IPS DF 6.9 (cell line): Measurements from ENCODE around the gene NAV3.

Experiments
- DNase-seq: peaks from one replicate; pipeline ENCODE4 v3.0.0-alpha.2; 2013; ENCODE audit warnings: low read depth, low spot score
- H3K27ac ChIP-seq: one replicate; pipeline ENCODE4 v1.5.1; 2013; ENCODE audit warnings: low read length, control low read depth
- H3K27me3 ChIP-seq: 2 replicates; pipeline ENCODE4 v1.6.1; 2013; ENCODE audit warnings: mild to moderate bottlenecking, low read length; ENCODE audit not compliant: control insufficient read depth, insufficient read depth
- H3K36me3 ChIP-seq: 2 replicates; pipeline ENCODE4 v1.6.1; 2013; ENCODE audit warnings: low read length; ENCODE audit not compliant: control insufficient read depth, insufficient read depth
- H3K4me1 ChIP-seq: 2 replicates; pipeline ENCODE4 v1.6.1; 2013; ENCODE audit warnings: low read length; ENCODE audit not compliant: control insufficient read depth, insufficient read depth
- H3K4me3 ChIP-seq: 2 replicates; pipeline ENCODE4 v1.5.1; 2013; ENCODE audit warnings: mild to moderate bottlenecking, low read length
- H3K9me3 ChIP-seq: 2 replicates; pipeline ENCODE4 v1.6.1; 2013; ENCODE audit warnings: low read length, inconsistent platforms; ENCODE audit not compliant: control insufficient read depth, insufficient read depth
- WGBS: extraction: QIAGEN DNeasy Blood & Tissue Kit; methylation state at CpG from one replicate; pipeline ENCODE4 v1.1.7; 2013; ENCODE audit warnings: mixed read lengths, missing lambda C conversion rate; ENCODE audit not compliant: insufficient read length, insufficient coverage; 5-methylcytosine and 5-hydroxymethylcytosine counted together

Gene NAV3

GRCh38 chr12:77841521-77841920 lies 10.8 kb downstream of the NAV3 start:
- no peak overlapping the region for H3K27ac ChIP-seq

GRCh38 chr12:77842430-77842829 lies 11.7 kb downstream of the NAV3 start:
- Histone ChIP-seq H3K9me3 (no peaks in the 10 kb centered on the region), H3K4me1 (no peaks in the 10 kb centered on the region), H3K4me3 (no peak overlapping the region), H3K27ac (no peak overlapping the region), H3K27me3 (no peaks in the 10 kb centered on the region), H3K36me3 (no peaks in the 10 kb centered on the region)
- DNase-seq = no peak
- no CpG with 5 or more reads among the region's 5 CpGs for WGBS

More at GRCh38 chr12:77841521-77841920, 10.8 kb downstream of the NAV3 start:
- Histone ChIP-seq H3K9me3 (no peaks in the 10 kb centered on the region), H3K4me1 (no peaks in the 10 kb centered on the region), H3K27me3 (no peaks in the 10 kb centered on the region), H3K4me3 (no peak overlapping the region), H3K36me3 (no peaks in the 10 kb centered on the region)
- no peak for DNase-seq

- no CpG with 5 or more reads among the region's 4 CpGs for WGBS
- DNase-seq = no peak
- Histone ChIP-seq H3K9me3 (no peaks in the 10 kb centered on the region), H3K4me1 (no peaks in the 10 kb centered on the region), H3K4me3 (no peak overlapping the region), H3K36me3 (no peaks in the 10 kb centered on the region), H3K27ac (no peak overlapping the region), H3K27me3 (no peaks in the 10 kb centered on the region)
Observed at GRCh38 chr12:77845831-77846230, 15.1 kb downstream of the NAV3 start.

GRCh38 chr12:77847060-77847541 lies 16.4 kb downstream of the NAV3 start:
- H3K4me1 ChIP-seq = no peaks in the 10 kb centered on the region
- H3K4me3 ChIP-seq = no peak overlapping the region
- no peaks in the 10 kb centered on the region for H3K36me3 ChIP-seq
- no CpG with 5 or more reads among the region's 2 CpGs for WGBS
- no peaks in the 10 kb centered on the region for H3K27me3 ChIP-seq
- H3K9me3 ChIP-seq = no peaks in the 10 kb centered on the region
- H3K27ac ChIP-seq = no peak overlapping the region
- DNase-seq = no peak

GRCh38 chr12:77847680-77848431 lies 17.2 kb downstream of the NAV3 start:
- H3K36me3 ChIP-seq = no peaks in the 10 kb centered on the region
- H3K9me3 ChIP-seq = no peaks in the 10 kb centered on the region
- H3K27me3 ChIP-seq = no peaks in the 10 kb centered on the region
- no peak overlapping the region for H3K4me3 ChIP-seq
- DNase-seq = no peak
- WGBS = no CpG with 5 or more reads among the region's 3 CpGs
- no peak overlapping the region for H3K27ac ChIP-seq
- no peaks in the 10 kb centered on the region for H3K4me1 ChIP-seq

GRCh38 chr12:77850129-77850528 lies 19.4 kb downstream of the NAV3 start:
- Histone ChIP-seq H3K27ac (no peak overlapping the region), H3K36me3 (no peaks in the 10 kb centered on the region), H3K4me3 (no peak overlapping the region), H3K9me3 (no peaks in the 10 kb centered on the region), H3K27me3 (no peaks in the 10 kb centered on the region), H3K4me1 (no peaks in the 10 kb centered on the region)
- no peak for DNase-seq
- no CpG with 5 or more reads among the region's 2 CpGs for WGBS

- no peak for DNase-seq
- Histone ChIP-seq H3K9me3 (no peaks in the 10 kb centered on the region), H3K36me3 (no peaks in the 10 kb centered on the region), H3K27ac (no peak overlapping the region), H3K4me1 (no peaks in the 10 kb centered on the region), H3K27me3 (no peaks in the 10 kb centered on the region), H3K4me3 (no peak overlapping the region)
- WGBS = no CpG with 5 or more reads among the region's 2 CpGs
Observed at GRCh38 chr12:77850698-77851097, 20.0 kb downstream of the NAV3 start.

GRCh38 chr12:77855548-77855947 lies 24.9 kb downstream of the NAV3 start:
- WGBS = no CpG with 5 or more reads among the region's 5 CpGs
- H3K9me3 ChIP-seq = no peaks in the 10 kb centered on the region
- no peaks in the 10 kb centered on the region for H3K4me1 ChIP-seq
- H3K27ac ChIP-seq = no peak overlapping the region
- H3K4me3 ChIP-seq = no peak overlapping the region
- no peaks in the 10 kb centered on the region for H3K36me3 ChIP-seq
- H3K27me3 ChIP-seq = no peaks in the 10 kb centered on the region
- DNase-seq = no peak

- H3K4me3 ChIP-seq = no peak overlapping the region
- no peaks in the 10 kb centered on the region for H3K9me3 ChIP-seq
- no peak for DNase-seq
- H3K27ac ChIP-seq = no peak overlapping the region
- no peaks in the 10 kb centered on the region for H3K27me3 ChIP-seq
- H3K4me1 ChIP-seq = no peaks in the 10 kb centered on the region
- no peaks in the 10 kb centered on the region for H3K36me3 ChIP-seq
Observed at GRCh38 chr12:77861317-77861716, 30.6 kb downstream of the NAV3 start.

GRCh38 chr12:77865178-77865577 lies 34.5 kb downstream of the NAV3 start:
- Histone ChIP-seq H3K27me3 (no peaks in the 10 kb centered on the region), H3K9me3 (no peaks in the 10 kb centered on the region), H3K27ac (no peak overlapping the region), H3K4me3 (no peak overlapping the region), H3K36me3 (no peaks in the 10 kb centered on the region), H3K4me1 (no peaks in the 10 kb centered on the region)
- no CpG with 5 or more reads among the region's 1 CpG for WGBS
- DNase-seq = no peak

- Histone ChIP-seq H3K4me1 (no peaks in the 10 kb centered on the region), H3K27me3 (no peaks in the 10 kb centered on the region), H3K4me3 (no peak overlapping the region), H3K36me3 (no peaks in the 10 kb centered on the region), H3K27ac (no peak overlapping the region), H3K9me3 (no peaks in the 10 kb centered on the region)
- no CpG with 5 or more reads among the region's 3 CpGs for WGBS
- no peak for DNase-seq
Observed at GRCh38 chr12:77878901-77879300, 48.2 kb downstream of the NAV3 start.
